Loucy (cell line): ENCODE results near the gene ADTRP.

Source experiments
- H2AFZ ChIP-seq: fragments of 200-600 bp; sonication (generic); 2 replicates; pipeline ENCODE4 v1.6.0; 2016; ENCODE audit warnings: antibody characterized with exemption, mild to moderate bottlenecking, low read length, moderate library complexity
- H3F3A ChIP-seq: fragments of 200-600 bp; 2 replicates; pipeline ENCODE4 v1.6.0; 2016; ENCODE audit warnings: antibody characterized with exemption, low read depth, mild to moderate bottlenecking
- H3K27me3 ChIP-seq: fragments of 200-600 bp; sonication (generic); 2 replicates; pipeline ENCODE4 v1.6.1; 2014; ENCODE audit warnings: low read length, mild to moderate bottlenecking; ENCODE audit not compliant: insufficient read depth, poor library complexity, severe bottlenecking
- H3K36me3 ChIP-seq: fragments of 200-600 bp; sonication (generic); 2 replicates; pipeline ENCODE4 v1.6.1; 2016; ENCODE audit warnings: low read length; ENCODE audit not compliant: insufficient read depth
- H3K4me1 ChIP-seq: fragments of 200-600 bp; sonication (generic); 2 replicates; pipeline ENCODE4 v1.5.1; 2014; ENCODE audit warnings: low read length, mild to moderate bottlenecking; ENCODE audit not compliant: insufficient read depth, poor library complexity, severe bottlenecking
- H3K4me2 ChIP-seq: fragments of 200-600 bp; sonication (generic); 2 replicates; pipeline ENCODE4 v1.6.0; 2014; ENCODE audit warnings: antibody characterized with exemption, low read length, low read depth, mild to moderate bottlenecking; ENCODE audit not compliant: poor library complexity, severe bottlenecking
- H3K4me3 ChIP-seq: fragments of 200-600 bp; sonication (generic); 2 replicates; pipeline ENCODE4 v1.5.1; 2014; ENCODE audit warnings: low read length, mild to moderate bottlenecking, mixed read lengths; ENCODE audit not compliant: poor library complexity, severe bottlenecking
- H3K79me2 ChIP-seq: fragments of 200-600 bp; sonication (generic); 2 replicates; pipeline ENCODE4 v1.6.1; 2014; ENCODE audit warnings: low read length; ENCODE audit not compliant: insufficient read depth
- H3K9ac ChIP-seq: fragments of 200-600 bp; sonication (generic); 2 replicates; pipeline ENCODE4 v1.6.0; 2014; ENCODE audit warnings: mild to moderate bottlenecking, low read depth, low read length, moderate library complexity; ENCODE audit not compliant: poor library complexity, severe bottlenecking
- H3K9me2 ChIP-seq: fragments of 200-600 bp; sonication (generic); replicated peaks from 2 replicates; pipeline ENCODE4 v1.6.1; 2016; ENCODE audit warnings: low read depth, low read length, mixed read lengths
- H3K9me3 ChIP-seq: fragments of 200-600 bp; sonication (generic); 2 replicates; pipeline ENCODE4 v1.6.1; 2014; ENCODE audit warnings: mild to moderate bottlenecking, antibody characterized with exemption, low read length, low read depth; ENCODE audit not compliant: insufficient read depth
- H4K20me1 ChIP-seq: fragments of 200-600 bp; sonication (generic); 2 replicates; pipeline ENCODE4 v1.6.0; 2014; ENCODE audit warnings: antibody characterized with exemption, low read length, mild to moderate bottlenecking; ENCODE audit not compliant: insufficient read depth, poor library complexity, severe bottlenecking
- CTCF ChIP-seq: fragments of 200-600 bp; sonication (generic); conservative IDR thresholded peaks from 2 replicates; pipeline ENCODE4 v1.5.1; 2014; ENCODE audit warnings: mild to moderate bottlenecking, antibody characterized with exemption, low read length
- EZH2phosphoT487 ChIP-seq: fragments of 200-600 bp; IDR thresholded peaks from 2 replicates; pipeline ENCODE4 v1.6.1; 2018; ENCODE audit warnings: antibody characterized with exemption, mild to moderate bottlenecking, moderate library complexity, borderline replicate concordance

Gene ADTRP

GRCh38 chr6:11718031-11718430 is 60.6 kb downstream of the ADTRP start:
- Histone ChIP-seq H3K36me3 (no peaks in the 10 kb centered on the region), H3K4me1 (no peaks in the 10 kb centered on the region), H3K4me2 (no peak overlapping the region), H3K9ac (no peak overlapping the region), H3K9me2 (no peaks in the 10 kb centered on the region), H2AFZ (no peak overlapping the region), H3K27me3 (no peaks in the 10 kb centered on the region), H3K4me3 (no peak overlapping the region), H3K79me2 (no peaks in the 10 kb centered on the region), H4K20me1 (no peaks in the 10 kb centered on the region), H3K9me3 (no peaks in the 10 kb centered on the region), H3F3A (no peaks in the 10 kb centered on the region)
- TF ChIP-seq CTCF: no peak
- TF ChIP-seq EZH2phosphoT487: no peak

GRCh38 chr6:11714798-11715285 is 63.8 kb downstream of the ADTRP start:
- Histone ChIP-seq H3K9ac (no peak overlapping the region), H3K9me2 (no peaks in the 10 kb centered on the region), H3K4me3 (no peak overlapping the region), H3K36me3 (no peaks in the 10 kb centered on the region), H3K9me3 (no peaks in the 10 kb centered on the region), H3K4me1 (no peaks in the 10 kb centered on the region), H3K79me2 (no peaks in the 10 kb centered on the region), H3K27me3 (no peaks in the 10 kb centered on the region), H4K20me1 (no peaks in the 10 kb centered on the region), H3F3A (no peaks in the 10 kb centered on the region), H3K4me2 (no peak overlapping the region), H2AFZ (no peak overlapping the region)
- TF ChIP-seq CTCF: no peak
- TF ChIP-seq EZH2phosphoT487: no peak

GRCh38 chr6:11714116-11714797 is 64.3 kb downstream of the ADTRP start:
- H3F3A ChIP-seq: no peaks in the 10 kb centered on the region
- no peaks in the 10 kb centered on the region for H3K79me2 ChIP-seq
- H3K4me2 ChIP-seq: no peak overlapping the region
- no peak for TF ChIP-seq CTCF
- no peak for TF ChIP-seq EZH2phosphoT487
- no peaks in the 10 kb centered on the region for H3K4me1 ChIP-seq
- no peaks in the 10 kb centered on the region for H3K9me3 ChIP-seq
- no peaks in the 10 kb centered on the region for H3K27me3 ChIP-seq
- H3K36me3 ChIP-seq: no peaks in the 10 kb centered on the region
- H2AFZ ChIP-seq: no peak overlapping the region
- no peak overlapping the region for H3K4me3 ChIP-seq
- no peak overlapping the region for H3K9ac ChIP-seq
- H4K20me1 ChIP-seq: no peaks in the 10 kb centered on the region
- H3K9me2 ChIP-seq: no peaks in the 10 kb centered on the region
